ENCODE results near the gene TVP23A. TPM values are rescaled to one million over a fixed set of nuclear protein-coding genes. Genes with fewer than 3 reads are reported as not detected.

TVP23A gene
- polyA plus RNA-seq, 4 donors: 0.73 to 1.5 TPM; not detected in 2

DNA sequence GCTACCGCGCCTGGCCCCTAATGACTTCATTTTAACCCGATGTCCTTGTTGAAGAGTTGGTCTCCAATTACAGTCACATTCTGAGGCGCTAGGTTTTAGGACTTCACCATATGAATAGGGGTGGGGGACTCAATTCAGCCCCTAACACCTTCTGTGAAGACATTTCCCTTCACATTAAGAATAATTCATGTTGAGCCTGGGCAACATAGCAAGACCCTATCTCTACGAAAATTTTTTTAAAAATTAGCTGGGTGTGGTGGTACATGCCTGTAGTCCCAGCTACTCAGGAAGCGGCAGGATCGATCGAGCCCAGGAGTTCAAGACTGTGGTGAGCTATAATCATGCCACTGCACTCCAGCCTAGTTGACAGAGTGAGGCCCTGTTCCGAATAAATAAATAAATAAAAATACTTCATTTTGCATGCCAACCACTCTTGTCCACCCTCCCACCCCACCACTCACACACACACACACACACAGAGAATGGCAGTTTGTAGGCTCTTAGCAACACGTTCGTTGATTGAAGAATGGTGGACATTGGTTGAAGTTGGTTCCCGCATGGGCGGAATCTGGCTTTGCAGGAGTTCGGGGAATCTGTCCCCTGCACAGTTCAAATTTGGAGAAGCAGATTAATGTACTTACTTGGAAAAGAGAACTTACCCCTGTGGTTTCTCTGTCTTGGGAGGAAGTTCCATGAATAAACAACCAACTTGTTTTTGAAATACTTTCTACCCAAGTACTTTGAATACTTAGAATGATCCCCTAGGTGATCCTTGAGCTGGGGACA, 27.8 kb upstream of the TVP23A start:
- 87 to 94% (median 92%) methylated on average over 14 of the region's 14 CpGs for WGBS, 3 donors
- peak overlapping the region in 1 of 3 donors; percentile 69 for H3K27ac ChIP-seq (ENCODE audit: low read depth in 1 of 3, low read length in 2 of 3)
- no peak for DNase-seq

DNA sequence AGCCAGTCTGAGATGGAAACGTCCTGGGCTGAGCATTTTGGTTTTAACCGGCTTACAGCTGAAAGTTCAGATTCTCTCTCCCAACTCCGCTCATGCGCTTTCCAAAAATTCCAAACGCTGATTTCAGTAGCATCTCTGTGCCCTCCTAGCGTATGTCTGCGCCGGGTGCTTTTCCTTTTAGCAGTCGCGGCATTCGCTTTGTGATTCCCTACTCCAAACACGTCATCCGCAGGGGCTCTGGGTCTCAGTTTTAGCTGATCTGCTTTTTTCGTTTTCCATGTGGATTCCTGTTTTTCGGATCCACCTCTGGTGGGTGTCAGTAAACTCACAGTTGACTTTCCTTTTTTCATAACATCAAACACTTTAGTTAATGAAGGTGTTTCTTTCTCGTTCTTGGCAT, 22.1 kb upstream of the TVP23A start:
- H3K4me3 ChIP-seq (ENCODE audit: low read depth in 1 of 3, low read length in 3 of 3): no peak overlapping the region
- no peaks in the 10 kb centered on the region for H3K4me1 ChIP-seq (ENCODE audit: control insufficient read depth in 3 of 3, insufficient read depth in 2 of 3, low read depth in 1 of 3, low read length in 2 of 3)
- H3K36me3 ChIP-seq (ENCODE audit: control insufficient read depth in 3 of 3, insufficient read depth in 2 of 3, low read depth in 1 of 3, low read length in 3 of 3): no peaks in the 10 kb centered on the region
- no peaks in the 10 kb centered on the region for H3K9me3 ChIP-seq (ENCODE audit: control insufficient read depth in 2 of 2, insufficient read depth in 1 of 2, low read depth in 1 of 2, low read length in 1 of 2)
- H3K27me3 ChIP-seq (ENCODE audit: control insufficient read depth in 3 of 3, insufficient read depth in 3 of 3, low read length in 3 of 3): peaks cover 0 to 4% (median 0%) of the 10 kb centered on the region in 3 donors
- FAIRE-seq (no peak), DNase-seq (no peak)
- WGBS, 3 donors: 81 to 88% (median 85%) methylated on average over 16 of the region's 16 CpGs
- no peak overlapping the region for H3K27ac ChIP-seq (ENCODE audit: low read depth in 1 of 3, low read length in 2 of 3)

More for the DNA sequence above, 27.8 kb upstream of the TVP23A start:
- Histone ChIP-seq H3K4me3 (ENCODE audit: low read depth in 1 of 3, low read length in 3 of 3) (no peak overlapping the region), H3K4me1 (ENCODE audit: control insufficient read depth in 3 of 3, insufficient read depth in 2 of 3, low read depth in 1 of 3, low read length in 2 of 3) (no peaks in the 10 kb centered on the region), H3K36me3 (ENCODE audit: control insufficient read depth in 3 of 3, insufficient read depth in 2 of 3, low read depth in 1 of 3, low read length in 3 of 3) (no peaks in the 10 kb centered on the region), H3K27me3 (ENCODE audit: control insufficient read depth in 3 of 3, insufficient read depth in 3 of 3, low read length in 3 of 3) (no peaks in the 10 kb centered on the region), H3K9me3 (ENCODE audit: control insufficient read depth in 2 of 2, insufficient read depth in 1 of 2, low read depth in 1 of 2, low read length in 1 of 2) (no peaks in the 10 kb centered on the region)
- FAIRE-seq: no peak

DNA sequence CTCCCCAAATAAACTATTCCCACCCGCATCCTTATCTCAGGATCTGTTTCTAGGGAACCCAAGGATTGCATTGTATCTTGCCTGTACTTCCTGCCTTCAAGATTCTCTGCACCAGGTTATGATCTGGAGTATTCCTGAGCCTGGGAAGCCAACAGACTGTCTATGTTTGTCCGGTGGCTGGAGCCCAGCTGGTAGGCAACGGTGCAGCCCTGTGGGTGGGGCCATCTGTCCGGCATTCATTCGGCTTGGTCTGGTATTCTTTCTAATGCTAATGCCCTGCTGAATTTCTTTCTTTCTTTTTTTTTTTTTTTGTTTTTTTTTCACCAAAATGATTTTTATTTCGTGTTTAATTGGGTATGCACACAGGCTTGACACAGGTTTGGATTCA, 20.7 kb upstream of the TVP23A start:
- no peaks in the 10 kb centered on the region for H3K36me3 ChIP-seq (ENCODE audit: control insufficient read depth in 3 of 3, insufficient read depth in 2 of 3, low read depth in 1 of 3, low read length in 3 of 3)
- H3K4me1 ChIP-seq (ENCODE audit: control insufficient read depth in 3 of 3, insufficient read depth in 2 of 3, low read depth in 1 of 3, low read length in 2 of 3): no peaks in the 10 kb centered on the region
- H3K27ac ChIP-seq (ENCODE audit: low read depth in 1 of 3, low read length in 2 of 3): no peak overlapping the region
- DNase-seq: no peak
- no peak for FAIRE-seq
- no peak overlapping the region for H3K4me3 ChIP-seq (ENCODE audit: low read depth in 1 of 3, low read length in 3 of 3)
- WGBS, 3 donors: 53 to 60% (median 56%) methylated on average over 6 of the region's 6 CpGs
- no peaks in the 10 kb centered on the region for H3K9me3 ChIP-seq (ENCODE audit: control insufficient read depth in 2 of 2, insufficient read depth in 1 of 2, low read depth in 1 of 2, low read length in 1 of 2)
- H3K27me3 ChIP-seq (ENCODE audit: control insufficient read depth in 3 of 3, insufficient read depth in 3 of 3, low read length in 3 of 3): peaks cover 0 to 4% (median 0%) of the 10 kb centered on the region in 3 donors

- no peak overlapping the region for H3K4me3 ChIP-seq (ENCODE audit: low read depth in 1 of 3, low read length in 3 of 3)
- no peaks in the 10 kb centered on the region for H3K36me3 ChIP-seq (ENCODE audit: control insufficient read depth in 3 of 3, insufficient read depth in 2 of 3, low read depth in 1 of 3, low read length in 3 of 3)
- H3K9me3 ChIP-seq (ENCODE audit: control insufficient read depth in 2 of 2, insufficient read depth in 1 of 2, low read depth in 1 of 2, low read length in 1 of 2): no peaks in the 10 kb centered on the region
- peaks cover 0 to 4% (median 0%) of the 10 kb centered on the region in 3 donors for H3K27me3 ChIP-seq (ENCODE audit: control insufficient read depth in 3 of 3, insufficient read depth in 3 of 3, low read length in 3 of 3)
- no peak for FAIRE-seq
- H3K4me1 ChIP-seq (ENCODE audit: control insufficient read depth in 3 of 3, insufficient read depth in 2 of 3, low read depth in 1 of 3, low read length in 2 of 3): no peaks in the 10 kb centered on the region
- no peak for DNase-seq
- no peak overlapping the region for H3K27ac ChIP-seq (ENCODE audit: low read depth in 1 of 3, low read length in 2 of 3)
- WGBS, 3 donors: 85 to 86% (median 85%) methylated on average over 10 of the region's 10 CpGs
Observed at GRCh38 chr16:10838621-10839278, 20.2 kb upstream of the TVP23A start.

GRCh38 chr16:10836174-10836853, 17.7 kb upstream of the TVP23A start:
- no peak for DNase-seq
- Histone ChIP-seq H3K9me3 (ENCODE audit: control insufficient read depth in 2 of 2, insufficient read depth in 1 of 2, low read depth in 1 of 2, low read length in 1 of 2) (no peaks in the 10 kb centered on the region), H3K4me1 (ENCODE audit: control insufficient read depth in 3 of 3, insufficient read depth in 2 of 3, low read depth in 1 of 3, low read length in 2 of 3) (no peaks in the 10 kb centered on the region), H3K4me3 (ENCODE audit: low read depth in 1 of 3, low read length in 3 of 3) (no peak overlapping the region), H3K27ac (ENCODE audit: low read depth in 1 of 3, low read length in 2 of 3) (no peak overlapping the region), H3K27me3 (ENCODE audit: control insufficient read depth in 3 of 3, insufficient read depth in 3 of 3, low read length in 3 of 3) (peaks cover 0 to 4% (median 0%) of the 10 kb centered on the region in 3 donors), H3K36me3 (ENCODE audit: control insufficient read depth in 3 of 3, insufficient read depth in 2 of 3, low read depth in 1 of 3, low read length in 3 of 3) (no peaks in the 10 kb centered on the region)
- FAIRE-seq: no peak
- 86 to 89% (median 88%) methylated on average over 1 of the region's 1 CpG for WGBS, 3 donors

DNA sequence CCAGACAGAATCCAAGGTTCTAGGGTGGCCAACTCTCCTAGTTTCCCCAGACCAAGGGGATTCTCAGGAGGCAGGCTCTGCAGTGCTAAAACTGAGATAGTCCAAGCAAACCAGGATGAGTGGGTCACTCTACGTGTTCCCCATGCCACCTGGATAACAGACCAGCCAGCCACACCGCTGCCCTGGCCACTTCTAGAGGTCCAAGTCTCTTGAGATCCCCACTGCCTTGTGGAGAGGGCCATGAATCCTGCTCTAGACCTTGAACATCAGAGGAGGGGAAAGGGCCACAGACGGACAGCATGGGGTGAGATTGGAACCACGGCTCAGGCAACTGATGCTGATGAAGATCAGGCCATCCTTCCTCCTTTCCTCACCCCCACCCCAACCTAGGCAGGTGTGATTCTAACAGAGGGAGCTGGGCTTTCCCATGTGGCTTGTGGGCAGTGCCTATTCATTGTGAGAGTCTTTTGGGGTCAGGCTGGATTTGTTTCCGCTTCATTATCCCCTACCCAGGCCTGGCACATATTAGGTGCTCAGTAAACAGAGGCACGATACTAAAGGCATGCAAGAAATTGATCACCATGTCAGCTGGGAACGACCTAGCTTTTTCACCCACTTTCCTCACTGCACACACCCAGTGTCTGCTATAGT, 16.8 kb upstream of the TVP23A start:
- no peak overlapping the region for H3K27ac ChIP-seq (ENCODE audit: low read depth in 1 of 3, low read length in 2 of 3)
- H3K27me3 ChIP-seq (ENCODE audit: control insufficient read depth in 3 of 3, insufficient read depth in 3 of 3, low read length in 3 of 3): peaks cover 0 to under 1% (median 0%) of the 10 kb centered on the region in 3 donors
- WGBS, 3 donors: 76 to 90% (median 82%) methylated on average over 7 of the region's 7 CpGs
- H3K4me3 ChIP-seq (ENCODE audit: low read depth in 1 of 3, low read length in 3 of 3): no peak overlapping the region
- no peaks in the 10 kb centered on the region for H3K36me3 ChIP-seq (ENCODE audit: control insufficient read depth in 3 of 3, insufficient read depth in 2 of 3, low read depth in 1 of 3, low read length in 3 of 3)
- no peak for DNase-seq
- H3K4me1 ChIP-seq (ENCODE audit: control insufficient read depth in 3 of 3, insufficient read depth in 2 of 3, low read depth in 1 of 3, low read length in 2 of 3): no peaks in the 10 kb centered on the region
- no peaks in the 10 kb centered on the region for H3K9me3 ChIP-seq (ENCODE audit: control insufficient read depth in 2 of 2, insufficient read depth in 1 of 2, low read depth in 1 of 2, low read length in 1 of 2)
- no peak for FAIRE-seq

DNA sequence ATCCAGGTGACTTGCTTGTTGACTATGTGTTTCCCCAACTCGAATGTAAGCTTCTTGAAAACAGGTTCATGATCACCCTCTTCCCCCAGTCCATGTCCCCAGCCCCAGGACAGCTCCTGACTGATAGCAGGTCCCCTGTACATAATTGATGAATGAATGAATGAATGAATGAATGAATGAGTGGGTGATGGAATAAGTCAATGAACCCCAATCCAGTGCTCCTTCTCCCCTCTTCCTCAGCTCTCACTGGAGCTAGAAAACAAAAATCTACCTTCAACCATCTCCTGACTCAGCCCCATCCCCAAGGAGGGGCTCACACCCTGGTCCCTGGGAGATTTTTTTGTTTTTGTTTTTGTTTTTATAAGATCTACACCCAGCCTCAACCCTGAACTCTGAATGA, 16.2 kb upstream of the TVP23A start:
- Histone ChIP-seq H3K4me3 (ENCODE audit: low read depth in 1 of 3, low read length in 3 of 3) (no peak overlapping the region), H3K9me3 (ENCODE audit: control insufficient read depth in 2 of 2, insufficient read depth in 1 of 2, low read depth in 1 of 2, low read length in 1 of 2) (no peaks in the 10 kb centered on the region), H3K27me3 (ENCODE audit: control insufficient read depth in 3 of 3, insufficient read depth in 3 of 3, low read length in 3 of 3) (no peaks in the 10 kb centered on the region), H3K4me1 (ENCODE audit: control insufficient read depth in 3 of 3, insufficient read depth in 2 of 3, low read depth in 1 of 3, low read length in 2 of 3) (no peaks in the 10 kb centered on the region), H3K36me3 (ENCODE audit: control insufficient read depth in 3 of 3, insufficient read depth in 2 of 3, low read depth in 1 of 3, low read length in 3 of 3) (no peaks in the 10 kb centered on the region), H3K27ac (ENCODE audit: low read depth in 1 of 3, low read length in 2 of 3) (peak overlapping the region in 1 of 3 donors; percentile 57)
- DNase-seq (no peak), FAIRE-seq (no peak)
- WGBS, 3 donors: 80 to 100% (median 88%) methylated on average over 1 of the region's 1 CpG

DNA sequence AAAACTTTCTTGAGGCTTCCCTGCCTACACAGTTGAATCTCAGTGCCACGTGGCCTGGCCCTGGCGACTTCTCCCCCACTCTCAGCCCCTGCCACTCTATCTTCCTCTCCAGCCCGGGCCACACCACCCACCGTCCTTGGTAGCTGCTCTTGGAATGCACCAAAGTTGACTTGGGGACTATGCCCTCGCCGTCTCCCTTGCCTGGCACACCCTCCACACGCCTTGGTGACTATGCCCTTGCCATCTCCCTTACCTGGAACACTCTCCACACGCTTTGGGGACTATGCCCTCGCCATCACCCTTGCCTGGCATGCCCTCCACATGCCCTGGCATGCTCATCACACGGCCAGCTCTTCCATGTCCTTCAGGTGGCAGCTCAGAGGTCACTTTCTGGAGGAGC, 15.5 kb upstream of the TVP23A start:
- Histone ChIP-seq H3K27me3 (ENCODE audit: control insufficient read depth in 3 of 3, insufficient read depth in 3 of 3, low read length in 3 of 3) (no peaks in the 10 kb centered on the region), H3K27ac (ENCODE audit: low read depth in 1 of 3, low read length in 2 of 3) (peak overlapping the region in 1 of 3 donors; percentile 57), H3K4me1 (ENCODE audit: control insufficient read depth in 3 of 3, insufficient read depth in 2 of 3, low read depth in 1 of 3, low read length in 2 of 3) (no peaks in the 10 kb centered on the region), H3K9me3 (ENCODE audit: control insufficient read depth in 2 of 2, insufficient read depth in 1 of 2, low read depth in 1 of 2, low read length in 1 of 2) (no peaks in the 10 kb centered on the region), H3K4me3 (ENCODE audit: low read depth in 1 of 3, low read length in 3 of 3) (no peak overlapping the region), H3K36me3 (ENCODE audit: control insufficient read depth in 3 of 3, insufficient read depth in 2 of 3, low read depth in 1 of 3, low read length in 3 of 3) (no peaks in the 10 kb centered on the region)
- FAIRE-seq: no peak
- WGBS, 3 donors: 29 to 64% (median 40%) methylated on average over 10 of the region's 10 CpGs
- peak in 1 of 2 donors; percentile 93 for DNase-seq

Data from small intestine (tissue), 7 donors.